ENCODE measurements around the gene CADPS. TPM values are rescaled to one million over a fixed set of nuclear protein-coding genes. Genes with fewer than 3 reads are reported as not detected.

CADPS gene
- polyA plus RNA-seq, 1 donor (not counting 4 experiments of a cell fraction or from before 2014, with no cell fraction given) = not detected

DNA sequence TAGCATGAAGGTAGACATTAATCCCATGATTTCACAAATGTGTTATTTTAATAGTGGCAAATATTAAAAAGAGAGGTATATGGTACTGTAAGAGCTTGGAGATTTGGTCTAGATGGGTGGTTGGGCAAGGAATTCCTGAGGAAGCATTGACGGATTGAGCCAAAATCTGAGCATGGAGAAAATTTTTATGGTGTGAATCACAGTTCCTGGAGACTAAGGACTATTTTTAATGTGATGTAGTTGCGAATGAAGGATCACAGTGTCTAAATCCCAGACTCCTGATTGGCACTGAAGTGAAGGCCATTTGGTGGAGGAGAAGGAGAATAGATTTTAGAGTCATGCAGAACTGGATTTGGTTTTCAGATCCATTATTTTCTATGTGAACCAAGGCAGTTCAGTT is 313.2 kb downstream of the CADPS start:
- H4K20me1 ChIP-seq (ENCODE audit: control insufficient read depth, extremely low read depth, insufficient read depth, low read length) = no peaks in the 10 kb centered on the region
- TF ChIP-seq, protein P1, sequence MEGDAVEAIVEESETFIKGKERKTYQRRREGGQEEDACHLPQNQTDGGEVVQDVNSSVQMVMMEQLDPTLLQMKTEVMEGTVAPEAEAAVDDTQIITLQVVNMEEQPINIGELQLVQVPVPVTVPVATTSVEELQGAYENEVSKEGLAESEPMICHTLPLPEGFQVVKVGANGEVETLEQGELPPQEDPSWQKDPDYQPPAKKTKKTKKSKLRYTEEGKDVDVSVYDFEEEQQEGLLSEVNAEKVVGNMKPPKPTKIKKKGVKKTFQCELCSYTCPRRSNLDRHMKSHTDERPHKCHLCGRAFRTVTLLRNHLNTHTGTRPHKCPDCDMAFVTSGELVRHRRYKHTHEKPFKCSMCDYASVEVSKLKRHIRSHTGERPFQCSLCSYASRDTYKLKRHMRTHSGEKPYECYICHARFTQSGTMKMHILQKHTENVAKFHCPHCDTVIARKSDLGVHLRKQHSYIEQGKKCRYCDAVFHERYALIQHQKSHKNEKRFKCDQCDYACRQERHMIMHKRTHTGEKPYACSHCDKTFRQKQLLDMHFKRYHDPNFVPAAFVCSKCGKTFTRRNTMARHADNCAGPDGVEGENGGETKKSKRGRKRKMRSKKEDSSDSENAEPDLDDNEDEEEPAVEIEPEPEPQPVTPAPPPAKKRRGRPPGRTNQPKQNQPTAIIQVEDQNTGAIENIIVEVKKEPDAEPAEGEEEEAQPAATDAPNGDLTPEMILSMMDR (optimal IDR thresholded peaks at IDR 0.05 in 1 of 3, IDR thresholded peaks at IDR 0.05 in 1 of 3, conservative IDR thresholded peaks at IDR 0.05 in 1 of 3; ENCODE audit: extremely low read depth in 1 of 3, insufficient read depth in 2 of 3, low read length in 3 of 3) = no peak
- no peak for TF ChIP-seq EZH2 (IDR thresholded peaks at IDR 0.05; ENCODE audit: low read length)
- H3K4me3 ChIP-seq (ENCODE audit: control insufficient read depth in 2 of 3, extremely low read depth in 1 of 3, insufficient read depth in 2 of 3, low read depth in 1 of 3, low read length in 3 of 3) = no peak overlapping the region
- H3K9me1 ChIP-seq (ENCODE audit: control insufficient read depth, extremely low read depth, insufficient read depth, low read length) = no peaks in the 10 kb centered on the region
- no peaks in the 10 kb centered on the region for H3K79me2 ChIP-seq (ENCODE audit: control insufficient read depth, insufficient read depth, low read length)
- FAIRE-seq = no peak
- no peak overlapping the region for H3K9ac ChIP-seq (ENCODE audit: control insufficient read depth, extremely low read depth, insufficient read depth, low read length)
- H3K4me1 ChIP-seq (ENCODE audit: control insufficient read depth, extremely low read depth, insufficient read depth, low read length) = peaks cover 11% of the 10 kb centered on the region
- H3K9me3 ChIP-seq (ENCODE audit: control insufficient read depth, low read depth, low read length) = no peaks in the 10 kb centered on the region
- DNase-seq (ENCODE audit: low read depth, low spot score) = peak; percentile 17
- H3K4me2 ChIP-seq (ENCODE audit: control insufficient read depth, extremely low read depth, insufficient read depth, low read depth, low read length) = no peak overlapping the region
- H3K36me3 ChIP-seq (ENCODE audit: control insufficient read depth in 2 of 2, extremely low read depth in 1 of 2, insufficient read depth in 2 of 2, low read length in 2 of 2) = no peaks in the 10 kb centered on the region
- H3K27me3 ChIP-seq (ENCODE audit: control insufficient read depth, extremely low read depth, insufficient read depth, low read length) = no peaks in the 10 kb centered on the region
- H3K27ac ChIP-seq (ENCODE audit: control insufficient read depth, insufficient read depth, low read length) = no peak overlapping the region
- dilution Hi-C loops (cut with MboI; ENCODE audit: extremely low pct_ligation_motif_present, low sequenced_read_pairs) = no loop called here
- peak overlapping the region; percentile 26 for H2AFZ ChIP-seq (ENCODE audit: control insufficient read depth, low read length)

DNA sequence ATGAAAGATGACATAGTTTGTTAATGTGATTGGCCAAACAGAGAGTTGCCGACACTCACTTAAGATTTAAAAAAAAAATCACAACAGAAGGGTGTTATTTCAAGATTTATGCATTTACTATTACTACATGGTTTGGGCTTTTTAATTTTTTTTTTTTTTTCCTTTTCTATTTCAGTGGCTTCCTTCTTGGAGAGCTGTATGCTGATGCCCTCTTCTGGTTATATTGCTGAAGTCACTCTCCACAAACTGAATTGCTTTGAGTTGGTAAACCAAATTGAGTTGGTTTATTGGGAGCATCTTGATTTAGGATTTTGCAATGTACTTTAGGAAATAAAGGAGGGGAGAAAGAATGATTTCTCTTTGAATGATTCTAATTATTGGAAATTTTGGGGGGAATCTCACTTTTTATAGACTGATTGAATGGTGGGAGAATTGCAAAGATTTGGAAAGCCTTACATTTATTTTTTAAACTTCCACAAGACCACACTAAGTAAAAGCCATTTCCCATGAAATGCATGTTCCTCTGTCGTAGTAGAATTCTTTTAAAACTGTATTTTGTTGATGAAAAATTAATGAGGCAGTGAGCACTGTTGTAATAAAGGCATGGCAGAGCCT is 315.3 kb downstream of the CADPS start:
- dilution Hi-C loops (cut with MboI; ENCODE audit: extremely low pct_ligation_motif_present, low sequenced_read_pairs) = no loop called here
- no peaks in the 10 kb centered on the region for H3K9me1 ChIP-seq (ENCODE audit: control insufficient read depth, extremely low read depth, insufficient read depth, low read length)
- H3K9ac ChIP-seq (ENCODE audit: control insufficient read depth, extremely low read depth, insufficient read depth, low read length) = no peak overlapping the region
- no peaks in the 10 kb centered on the region for H3K9me3 ChIP-seq (ENCODE audit: control insufficient read depth, low read depth, low read length)
- H3K4me2 ChIP-seq (ENCODE audit: control insufficient read depth, extremely low read depth, insufficient read depth, low read depth, low read length) = no peak overlapping the region
- DNase-seq (ENCODE audit: low read depth, low spot score) = peak; percentile 25
- TF ChIP-seq, protein P1 (optimal IDR thresholded peaks at IDR 0.05 in 1 of 3, IDR thresholded peaks at IDR 0.05 in 1 of 3, conservative IDR thresholded peaks at IDR 0.05 in 1 of 3; ENCODE audit: extremely low read depth in 1 of 3, insufficient read depth in 2 of 3, low read length in 3 of 3) = peak in 2 of 3 experiments; percentile 24 to 65
- TF ChIP-seq EZH2 (IDR thresholded peaks at IDR 0.05; ENCODE audit: low read length) = no peak
- no peaks in the 10 kb centered on the region for H3K36me3 ChIP-seq (ENCODE audit: control insufficient read depth in 2 of 2, extremely low read depth in 1 of 2, insufficient read depth in 2 of 2, low read length in 2 of 2)
- no peak overlapping the region for H3K4me3 ChIP-seq (ENCODE audit: control insufficient read depth in 2 of 3, extremely low read depth in 1 of 3, insufficient read depth in 2 of 3, low read depth in 1 of 3, low read length in 3 of 3)
- no peaks in the 10 kb centered on the region for H3K79me2 ChIP-seq (ENCODE audit: control insufficient read depth, insufficient read depth, low read length)
- H2AFZ ChIP-seq (ENCODE audit: control insufficient read depth, low read length) = no peak overlapping the region
- no peaks in the 10 kb centered on the region for H4K20me1 ChIP-seq (ENCODE audit: control insufficient read depth, extremely low read depth, insufficient read depth, low read length)
- no peak for FAIRE-seq
- no peak overlapping the region for H3K27ac ChIP-seq (ENCODE audit: control insufficient read depth, insufficient read depth, low read length)
- H3K4me1 ChIP-seq (ENCODE audit: control insufficient read depth, extremely low read depth, insufficient read depth, low read length) = peaks cover 11% of the 10 kb centered on the region
- H3K27me3 ChIP-seq (ENCODE audit: control insufficient read depth, extremely low read depth, insufficient read depth, low read length) = no peaks in the 10 kb centered on the region
